CD4-positive, alpha-beta memory T cell (primary cell): ENCODE data around the gene MBOAT2. TPM values are rescaled to one million over a fixed set of nuclear protein-coding genes. Genes with fewer than 3 reads are reported as not detected.

Experiments
- CTCF ChIA-PET: fragments of 350-600 bp; sonication (Branson Sonifier 250); formaldehyde crosslinking; loops from one replicate; lab custom pipeline; 2021; ENCODE audit warnings: inconsistent platforms; ENCODE audit not compliant: partially characterized antibody; lab: Charles Lee
- POLR2A ChIA-PET: fragments of 350-600 bp; sonication (Branson Sonifier 250); formaldehyde crosslinking; loops from one replicate; lab custom pipeline; 2021; ENCODE audit not compliant: partially characterized antibody; lab: Charles Lee
- DNase-seq, 5 donors: peaks; one replicate each; pipeline versions ENCODE4 v3.0.0 to v3.0.0-alpha.2; 2020 to 2022; ENCODE audit warnings: mixed read lengths in 1 of 5
- H3K27ac ChIP-seq: one replicate; pipeline ENCODE4 v1.7.0; 2013; ENCODE audit warnings: low read depth, low read length
- H3K27me3 ChIP-seq: 2 replicates; pipeline ENCODE4 v1.7.0; 2013; ENCODE audit warnings: mild to moderate bottlenecking, low read length, moderate library complexity; ENCODE audit not compliant: insufficient read depth
- H3K36me3 ChIP-seq: 2 replicates; pipeline ENCODE4 v1.7.0; 2013; ENCODE audit warnings: mild to moderate bottlenecking, low read length, moderate library complexity; ENCODE audit not compliant: insufficient read depth
- H3K4me1 ChIP-seq: 2 replicates; pipeline ENCODE4 v1.7.0; 2013; ENCODE audit warnings: mild to moderate bottlenecking, low read length, moderate library complexity; ENCODE audit not compliant: insufficient read depth
- H3K4me3 ChIP-seq, 2 donors: one replicate each; pipeline ENCODE4 v1.7.0; 2013; ENCODE audit warnings: low read length in 2 of 2, mild to moderate bottlenecking in 1 of 2
- H3K9me3 ChIP-seq, 2 donors: one replicate each; pipeline ENCODE4 v1.7.0; 2013; ENCODE audit warnings: low read length in 2 of 2, control low read depth in 1 of 2; ENCODE audit not compliant: control insufficient read depth in 1 of 2
- H3K27ac Mint-ChIP-seq, 7 donors: one replicate each; pipeline ENCODE4 v1.8.0; 2020 to 2021; ENCODE audit warnings: mixed read lengths in 7 of 7, mild to moderate bottlenecking in 6 of 7, inconsistent platforms in 3 of 7, moderate library complexity in 3 of 7
- H3K27me3 Mint-ChIP-seq, 2 donors: one replicate each; pipeline ENCODE4 v1.8.0; 2020 to 2021; ENCODE audit warnings: mixed read lengths in 2 of 2
- H3K36me3 Mint-ChIP-seq, 2 donors: one replicate each; pipeline ENCODE4 v1.8.0; 2020 to 2021; ENCODE audit warnings: mixed read lengths in 2 of 2, inconsistent platforms in 1 of 2, mild to moderate bottlenecking in 1 of 2
- H3K4me1 Mint-ChIP-seq, 4 donors: one replicate each; pipeline ENCODE4 v1.8.0; 2020 to 2021; ENCODE audit warnings: mixed read lengths in 4 of 4, mild to moderate bottlenecking in 1 of 4
- H3K4me3 Mint-ChIP-seq, 8 donors: one replicate each; pipeline ENCODE4 v1.8.0; 2020 to 2021; ENCODE audit warnings: mixed read lengths in 8 of 8, mild to moderate bottlenecking in 7 of 8, moderate library complexity in 6 of 8, inconsistent platforms in 3 of 8
- H3K9me3 Mint-ChIP-seq, 8 donors: one replicate each; pipeline ENCODE4 v1.8.0; 2020 to 2021; ENCODE audit warnings: mixed read lengths in 8 of 8, mild to moderate bottlenecking in 5 of 8, inconsistent platforms in 3 of 8, moderate library complexity in 1 of 8
- intact Hi-C: fragments of 100-400 bp; cut with micrococcal nuclease; formaldehyde crosslinking; loops from one replicate; pipeline ENCODE4 v1.15.1; 2023
- polyA plus RNA-seq, 2 donors: library from polyadenylated mRNA; unstranded; fragments of 300-500 nt; fragmentation: Illumina TruSeq; gene quantifications; one replicate each; pipeline ENCODE4 v1.2.3, GENCODE V29; 2021
- total RNA-seq, 2 experiments: library from RNA; stranded (reverse); gene quantifications; one replicate each; pipeline ENCODE4 v1.2.3, GENCODE V29; 2021

MBOAT2 gene
- total and polyA plus RNA-seq, 4 experiments from 2014 or later, result 0.20 to 2.0 (median 1.7) TPM

GRCh38 chr2:9018109-9018508, 14.6 kb upstream of the MBOAT2 start:
- Mint-ChIP-seq H3K27ac (no peak overlapping the region), H3K27me3 (peaks cover 14 to 31% of the 10 kb centered on the region in 2 donors), H3K9me3 (peaks cover 0 to 1% (median 0%) of the 10 kb centered on the region in 8 donors), H3K4me3 (no peak overlapping the region), H3K4me1 (no peaks in the 10 kb centered on the region), H3K36me3 (no peaks in the 10 kb centered on the region)
- Histone ChIP-seq H3K4me1 (no peaks in the 10 kb centered on the region), H3K4me3 (no peak overlapping the region), H3K36me3 (no peaks in the 10 kb centered on the region), H3K27me3 (no peaks in the 10 kb centered on the region), H3K27ac (no peak overlapping the region), H3K9me3 (no peaks in the 10 kb centered on the region)
- DNase-seq, result no peak
- intact Hi-C loops, result no loop called here
- ChIA-PET POLR2A (no interaction called here), CTCF (no interaction called here)

GRCh38 chr2:9017411-9017810, 13.9 kb upstream of the MBOAT2 start:
- Histone ChIP-seq H3K27ac (no peak overlapping the region), H3K9me3 (no peaks in the 10 kb centered on the region), H3K27me3 (peaks cover 3% of the 10 kb centered on the region), H3K4me1 (no peaks in the 10 kb centered on the region), H3K36me3 (no peaks in the 10 kb centered on the region), H3K4me3 (no peak overlapping the region)
- Mint-ChIP-seq H3K36me3 (no peaks in the 10 kb centered on the region), H3K4me3 (no peak overlapping the region), H3K4me1 (no peaks in the 10 kb centered on the region), H3K27ac (no peak overlapping the region), H3K9me3 (no peaks in the 10 kb centered on the region), H3K27me3 (peaks cover 12 to 31% of the 10 kb centered on the region in 2 donors)
- intact Hi-C loops, result no loop called here
- ChIA-PET POLR2A (no interaction called here), CTCF (interaction anchor here (1.0 kb wide), 1 partner anchor 20 kb away, joined by 3 read pairs; no protein-coding TSS in a partner anchor)
- DNase-seq, result no peak

- H3K9me3 Mint-ChIP-seq, result no peaks in the 10 kb centered on the region
- CTCF ChIA-PET, result no interaction called here
- H3K4me1 Mint-ChIP-seq, result no peaks in the 10 kb centered on the region
Measured at GRCh38 chr2:9015998-9016397, 12.5 kb upstream of the MBOAT2 start.

GRCh38 chr2:9013403-9013802, 9.9 kb upstream of the MBOAT2 start:
- H3K27ac Mint-ChIP-seq, result no peak overlapping the region
- no peaks in the 10 kb centered on the region for H3K36me3 ChIP-seq
- no peak overlapping the region for H3K4me3 ChIP-seq
- no peaks in the 10 kb centered on the region for H3K4me1 Mint-ChIP-seq
- no peak overlapping the region for H3K27ac ChIP-seq
- no peaks in the 10 kb centered on the region for H3K36me3 Mint-ChIP-seq
- H3K4me1 ChIP-seq, result no peaks in the 10 kb centered on the region
- intact Hi-C loops, result no loop called here
- H3K27me3 Mint-ChIP-seq, result peaks cover 5 to 11% of the 10 kb centered on the region in 2 donors
- H3K27me3 ChIP-seq, result peaks cover 3% of the 10 kb centered on the region
- ChIA-PET POLR2A (no interaction called here), CTCF (no interaction called here)
- no peak for DNase-seq
- no peak overlapping the region for H3K4me3 Mint-ChIP-seq
- H3K9me3 Mint-ChIP-seq, result no peaks in the 10 kb centered on the region
- no peaks in the 10 kb centered on the region for H3K9me3 ChIP-seq

More at GRCh38 chr2:9015998-9016397, 12.5 kb upstream of the MBOAT2 start:
- POLR2A ChIA-PET, result no interaction called here
- no peak for DNase-seq
- H3K27me3 Mint-ChIP-seq, result peaks cover 11 to 22% of the 10 kb centered on the region in 2 donors
- intact Hi-C loops, result no loop called here
- Histone ChIP-seq H3K36me3 (no peaks in the 10 kb centered on the region), H3K9me3 (no peaks in the 10 kb centered on the region), H3K27me3 (peaks cover 3% of the 10 kb centered on the region), H3K27ac (no peak overlapping the region), H3K4me1 (no peaks in the 10 kb centered on the region), H3K4me3 (no peak overlapping the region)
- H3K4me3 Mint-ChIP-seq, result no peak overlapping the region
- no peaks in the 10 kb centered on the region for H3K36me3 Mint-ChIP-seq
- no peak overlapping the region for H3K27ac Mint-ChIP-seq

- CTCF ChIA-PET, result no interaction called here
- DNase-seq, result no peak
- no peaks in the 10 kb centered on the region for H3K9me3 Mint-ChIP-seq
- Histone ChIP-seq H3K9me3 (no peaks in the 10 kb centered on the region), H3K36me3 (no peaks in the 10 kb centered on the region), H3K27me3 (peaks cover 3% of the 10 kb centered on the region), H3K4me3 (no peak overlapping the region), H3K27ac (no peak overlapping the region), H3K4me1 (no peaks in the 10 kb centered on the region)
- intact Hi-C loops, result no loop called here
- H3K27ac Mint-ChIP-seq, result no peak overlapping the region
- POLR2A ChIA-PET, result no interaction called here
- no peak overlapping the region for H3K4me3 Mint-ChIP-seq
- H3K4me1 Mint-ChIP-seq, result no peaks in the 10 kb centered on the region
- no peaks in the 10 kb centered on the region for H3K36me3 Mint-ChIP-seq
- peaks cover 5 to 7% of the 10 kb centered on the region in 2 donors for H3K27me3 Mint-ChIP-seq
Measured at GRCh38 chr2:9010866-9011265, 7.4 kb upstream of the MBOAT2 start.

- H3K36me3 ChIP-seq, result no peaks in the 10 kb centered on the region
- H3K4me1 ChIP-seq, result no peaks in the 10 kb centered on the region
- no peak for DNase-seq
- Mint-ChIP-seq H3K36me3 (no peaks in the 10 kb centered on the region), H3K27ac (no peak overlapping the region), H3K4me1 (peaks cover 2 to 10% (median 4%) of the 10 kb centered on the region in 4 donors), H3K4me3 (no peak overlapping the region), H3K27me3 (peaks cover 4 to 5% of the 10 kb centered on the region in 2 donors), H3K9me3 (no peaks in the 10 kb centered on the region)
- H3K4me3 ChIP-seq, result no peak overlapping the region
- ChIA-PET POLR2A (no interaction called here), CTCF (no interaction called here)
- no peaks in the 10 kb centered on the region for H3K9me3 ChIP-seq
- intact Hi-C loops, result no loop called here
- peaks cover 3% of the 10 kb centered on the region for H3K27me3 ChIP-seq
- no peak overlapping the region for H3K27ac ChIP-seq
Measured at GRCh38 chr2:9008951-9009664, 5.6 kb upstream of the MBOAT2 start.

- CTCF ChIA-PET, result no interaction called here
- intact Hi-C loops, result no loop called here
- Histone ChIP-seq H3K27ac (no peak overlapping the region), H3K9me3 (no peaks in the 10 kb centered on the region), H3K4me3 (no peak overlapping the region), H3K4me1 (peaks cover 6% of the 10 kb centered on the region), H3K27me3 (no peaks in the 10 kb centered on the region), H3K36me3 (no peaks in the 10 kb centered on the region)
- Mint-ChIP-seq H3K36me3 (no peaks in the 10 kb centered on the region), H3K4me3 (no peak overlapping the region), H3K27ac (peak overlapping the region in 1 of 7 donors; percentile 71), H3K4me1 (peaks cover 7 to 16% (median 11%) of the 10 kb centered on the region in 4 donors), H3K27me3 (no peaks in the 10 kb centered on the region), H3K9me3 (no peaks in the 10 kb centered on the region)
- DNase-seq, result no peak
- POLR2A ChIA-PET, result no interaction called here
Measured at GRCh38 chr2:9006368-9006767, 2.9 kb upstream of the MBOAT2 start.
